Tibial nerve (tissue), 4 donors: Measurements from ENCODE around the gene TTC23L. TPM values are rescaled to one million over a fixed set of nuclear protein-coding genes. Genes with fewer than 3 reads are reported as not detected.
A peak's percentile ranks its signal among the peaks of the same experiment; 100 is the strongest.

Experiments used
- DNase-seq, 2 donors: peaks; one replicate each; pipeline ENCODE4 v3.0.0-alpha.2; 2019; ENCODE audit warnings: low spot score in 2 of 2
- H3K27ac ChIP-seq, 4 donors: fragments of 200-600 bp; sonication (generic) in 3 of 4; one replicate each; pipeline ENCODE4 v1.5.1; 2017 to 2019; ENCODE audit warnings: mild to moderate bottlenecking in 1 of 4
- H3K27me3 ChIP-seq, 2 donors: fragments of 200-600 bp; sonication (generic) in 1 of 2; one replicate each; pipeline versions ENCODE4 v1.5.1 to v1.6.0; 2017 to 2019
- H3K36me3 ChIP-seq, 3 donors: fragments of 200-600 bp; sonication (generic); one replicate each; pipeline ENCODE4 v1.5.1; 2018 to 2019
- H3K4me1 ChIP-seq, 4 donors: fragments of 200-600 bp; sonication (generic) in 3 of 4; one replicate each; pipeline ENCODE4 v1.5.1; 2017 to 2019
- H3K4me3 ChIP-seq, 4 donors: fragments of 200-600 bp; sonication (generic) in 3 of 4; one replicate each; pipeline ENCODE4 v1.5.1; 2017 to 2019; ENCODE audit warnings: mild to moderate bottlenecking in 1 of 4, moderate library complexity in 1 of 4
- H3K9me3 ChIP-seq, 4 donors: fragments of 200-600 bp; sonication (generic) in 3 of 4; one replicate each; pipeline ENCODE4 v1.5.1; 2017 to 2019
- CTCF ChIP-seq, 5 experiments: fragments of 200-600 bp in 3 of 5; fragments of 450-650 bp in 2 of 5; sonication (generic) in 3 of 5; IDR thresholded peaks; one replicate each; pipeline ENCODE4 v1.5.1; 2016 to 2019; ENCODE audit warnings: antibody characterized with exemption in 5 of 5, mild to moderate bottlenecking in 3 of 5, moderate library complexity in 2 of 5
- EP300 ChIP-seq, 2 donors: sonication (generic); formaldehyde crosslinking; IDR thresholded peaks; one replicate each; pipeline ENCODE4 v1.6.1; 2017; ENCODE audit warnings: antibody characterized with exemption in 2 of 2, mild to moderate bottlenecking in 1 of 2
- POLR2A ChIP-seq, 2 donors: fragments of 450-650 bp; IDR thresholded peaks; one replicate each; pipeline ENCODE4 v1.6.1; 2017; ENCODE audit warnings: antibody characterized with exemption in 2 of 2, mild to moderate bottlenecking in 2 of 2, moderate library complexity in 2 of 2
- WGBS, 2 donors: methylation state at CpG; one replicate each; pipeline ENCODE4 v1.1.5; 2018; 5-methylcytosine and 5-hydroxymethylcytosine counted together
- total RNA-seq, 4 donors: library from RNA; depleted of rRNA; stranded (reverse); fragments of >200 nt; gene quantifications; one replicate each; pipeline ENCODE4 v1.1.0, GENCODE V29; 2016

Gene TTC23L
- total RNA-seq, 4 donors from 2014 or later, result 0.39 to 5.4 (median 2.7) TPM

- no peak for DNase-seq
- H3K27ac ChIP-seq, result no peak overlapping the region
- 91 to 100% methylated on average over 1 of the region's 1 CpG for WGBS, 2 donors
These were observed 18.9 kb downstream of the TTC23L start for GRCh38 chr5:34857894-34858293.

GRCh38 chr5:34858790-34859189, 19.8 kb downstream of the TTC23L start:
- peaks cover 0 to 14% (median 2%) of the 10 kb centered on the region in 4 donors for H3K4me1 ChIP-seq
- 49 to 59% methylated on average over 2 of the region's 2 CpGs for WGBS, 2 donors
- H3K9me3 ChIP-seq, result no peaks in the 10 kb centered on the region
- no peak for TF ChIP-seq EP300 (IDR thresholded peaks at IDR 0.05)
- no peak for TF ChIP-seq POLR2A (IDR thresholded peaks at IDR 0.05)
- no peak for TF ChIP-seq CTCF (IDR thresholded peaks at IDR 0.05)
- no peak overlapping the region for H3K27ac ChIP-seq
- no peaks in the 10 kb centered on the region for H3K36me3 ChIP-seq
- H3K4me3 ChIP-seq, result no peak overlapping the region
- no peaks in the 10 kb centered on the region for H3K27me3 ChIP-seq
- DNase-seq, result no peak

More at GRCh38 chr5:34857894-34858293, 18.9 kb downstream of the TTC23L start:
- H3K4me1 ChIP-seq, result peaks cover 0 to 5% (median 2%) of the 10 kb centered on the region in 4 donors
- H3K27me3 ChIP-seq, result no peaks in the 10 kb centered on the region
- H3K4me3 ChIP-seq, result no peak overlapping the region
- TF ChIP-seq CTCF (IDR thresholded peaks at IDR 0.05) (no peak), EP300 (IDR thresholded peaks at IDR 0.05) (no peak), POLR2A (IDR thresholded peaks at IDR 0.05) (no peak)
- H3K36me3 ChIP-seq, result no peaks in the 10 kb centered on the region
- no peaks in the 10 kb centered on the region for H3K9me3 ChIP-seq

GRCh38 chr5:34859253-34859652, 20.3 kb downstream of the TTC23L start:
- WGBS, 2 donors, result 81 to 87% methylated on average over 5 of the region's 5 CpGs
- Histone ChIP-seq H3K9me3 (no peaks in the 10 kb centered on the region), H3K4me1 (peaks cover 0 to 19% (median 2%) of the 10 kb centered on the region in 4 donors), H3K27me3 (no peaks in the 10 kb centered on the region), H3K4me3 (no peak overlapping the region), H3K36me3 (no peaks in the 10 kb centered on the region), H3K27ac (no peak overlapping the region)
- no peak for DNase-seq
- no peak for TF ChIP-seq CTCF (IDR thresholded peaks at IDR 0.05)
- TF ChIP-seq POLR2A (IDR thresholded peaks at IDR 0.05), result no peak
- no peak for TF ChIP-seq EP300 (IDR thresholded peaks at IDR 0.05)

- no peaks in the 10 kb centered on the region for H3K9me3 ChIP-seq
- WGBS, 2 donors, result 44 to 60% methylated on average over 3 of the region's 3 CpGs
- H3K4me1 ChIP-seq, result peaks cover 0 to 37% (median under 1%) of the 10 kb centered on the region in 4 donors
- H3K4me3 ChIP-seq, result no peak overlapping the region
- no peak overlapping the region for H3K27ac ChIP-seq
- DNase-seq, result no peak
- H3K27me3 ChIP-seq, result no peaks in the 10 kb centered on the region
- TF ChIP-seq CTCF (IDR thresholded peaks at IDR 0.05), result no peak
- no peak for TF ChIP-seq POLR2A (IDR thresholded peaks at IDR 0.05)
- no peak for TF ChIP-seq EP300 (IDR thresholded peaks at IDR 0.05)
- H3K36me3 ChIP-seq, result no peaks in the 10 kb centered on the region
These were observed 25.0 kb downstream of the TTC23L start for GRCh38 chr5:34863946-34864345.

GRCh38 chr5:34865091-34865490, 26.1 kb downstream of the TTC23L start:
- TF ChIP-seq CTCF (IDR thresholded peaks at IDR 0.05) (no peak), EP300 (IDR thresholded peaks at IDR 0.05) (no peak), POLR2A (IDR thresholded peaks at IDR 0.05) (no peak)
- Histone ChIP-seq H3K36me3 (no peaks in the 10 kb centered on the region), H3K27me3 (no peaks in the 10 kb centered on the region), H3K9me3 (no peaks in the 10 kb centered on the region), H3K4me1 (peaks cover 0 to 37% (median 0%) of the 10 kb centered on the region in 4 donors), H3K4me3 (no peak overlapping the region), H3K27ac (peak overlapping the region in 1 of 4 donors; percentile 22)
- WGBS, 2 donors, result 51 to 55% methylated on average over 2 of the region's 2 CpGs
- DNase-seq, result no peak
